ENCODE results near the gene CYBC1. TPM values are rescaled to one million over a fixed set of nuclear protein-coding genes. Genes with fewer than 3 reads are reported as not detected.

Gene CYBC1
- total RNA-seq, 1 donor from 2014 or later, result 268 TPM

DNA sequence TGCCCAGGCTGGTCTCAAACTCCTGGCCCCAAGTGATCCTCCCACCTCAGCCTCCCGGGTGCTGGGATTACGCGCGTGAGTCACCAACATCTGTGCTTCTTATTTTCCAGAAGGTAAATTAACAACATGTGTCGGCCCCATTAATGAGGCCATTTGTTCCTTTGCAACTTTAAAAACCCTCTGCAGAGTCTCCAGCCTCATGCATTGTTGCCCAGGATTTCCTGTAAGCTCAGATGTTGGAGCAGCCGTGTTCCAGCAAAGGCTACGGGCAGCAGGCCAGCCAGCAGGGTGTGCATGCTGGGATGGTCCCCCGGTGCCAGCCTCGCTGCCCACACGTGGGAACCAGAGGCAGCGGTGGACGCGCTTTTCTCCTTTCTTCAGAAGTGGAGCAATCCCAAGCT, 51.5 kb downstream of the CYBC1 start:
- H3K27ac Mint-ChIP-seq, result no peak overlapping the region
- H3K4me1 Mint-ChIP-seq, result peaks cover 13% of the 10 kb centered on the region
- DNase-seq, result no peak

DNA sequence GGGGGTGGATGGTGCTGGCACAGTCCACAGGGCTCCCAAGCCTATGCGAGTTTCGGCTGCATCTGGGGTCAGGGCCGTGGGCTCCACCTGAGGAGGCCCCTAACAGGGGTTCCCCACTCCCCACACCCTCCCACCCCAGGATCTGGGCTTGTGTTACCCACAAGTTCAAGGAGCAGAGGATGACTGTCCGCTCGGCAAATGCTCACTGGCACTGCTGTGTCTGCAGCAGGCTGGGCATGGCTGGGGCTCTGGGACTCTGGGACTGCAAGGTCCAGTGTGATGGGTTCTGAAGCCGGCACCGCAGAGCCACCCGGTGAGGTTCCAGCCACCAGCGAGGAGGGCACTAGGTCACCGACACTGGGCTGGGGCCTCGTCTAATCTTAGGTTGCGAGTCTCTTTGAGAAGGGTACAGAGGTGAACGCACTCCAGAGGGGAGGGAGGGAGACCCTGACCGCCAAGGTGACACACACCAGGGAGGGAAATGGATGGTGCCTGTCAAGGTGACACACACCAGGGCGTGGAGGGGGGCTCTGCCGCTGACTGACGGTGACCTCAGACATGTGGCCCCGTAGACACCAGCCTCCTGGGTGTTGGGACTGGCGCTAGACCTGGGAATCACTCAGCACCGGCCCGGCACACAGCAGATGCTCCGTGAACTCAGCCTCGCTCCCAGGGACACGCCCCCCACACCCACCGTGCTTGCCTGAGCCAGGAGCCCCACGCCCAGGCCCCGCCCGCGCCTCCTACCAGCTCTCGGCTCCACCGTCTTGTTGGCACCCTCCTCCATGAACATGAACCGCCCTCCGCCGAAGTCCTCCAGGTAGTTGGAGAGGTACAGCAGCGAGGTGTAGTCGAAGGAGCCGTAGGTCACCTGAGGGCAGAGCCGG, 52.9 kb downstream of the CYBC1 start:
- Mint-ChIP-seq H3K9me3 (no peaks in the 10 kb centered on the region), H3K36me3 (ENCODE audit: low read depth) (peaks cover 12% of the 10 kb centered on the region), H3K27ac (no peak overlapping the region)

More for the DNA sequence above, 51.5 kb downstream of the CYBC1 start:
- intact Hi-C loops (cut with micrococcal nuclease), result no loop called here
- Mint-ChIP-seq H3K27me3 (no peaks in the 10 kb centered on the region), H3K36me3 (ENCODE audit: low read depth) (peaks cover 21% of the 10 kb centered on the region), H3K9me3 (no peaks in the 10 kb centered on the region), H3K4me3 (no peak overlapping the region)

DNA sequence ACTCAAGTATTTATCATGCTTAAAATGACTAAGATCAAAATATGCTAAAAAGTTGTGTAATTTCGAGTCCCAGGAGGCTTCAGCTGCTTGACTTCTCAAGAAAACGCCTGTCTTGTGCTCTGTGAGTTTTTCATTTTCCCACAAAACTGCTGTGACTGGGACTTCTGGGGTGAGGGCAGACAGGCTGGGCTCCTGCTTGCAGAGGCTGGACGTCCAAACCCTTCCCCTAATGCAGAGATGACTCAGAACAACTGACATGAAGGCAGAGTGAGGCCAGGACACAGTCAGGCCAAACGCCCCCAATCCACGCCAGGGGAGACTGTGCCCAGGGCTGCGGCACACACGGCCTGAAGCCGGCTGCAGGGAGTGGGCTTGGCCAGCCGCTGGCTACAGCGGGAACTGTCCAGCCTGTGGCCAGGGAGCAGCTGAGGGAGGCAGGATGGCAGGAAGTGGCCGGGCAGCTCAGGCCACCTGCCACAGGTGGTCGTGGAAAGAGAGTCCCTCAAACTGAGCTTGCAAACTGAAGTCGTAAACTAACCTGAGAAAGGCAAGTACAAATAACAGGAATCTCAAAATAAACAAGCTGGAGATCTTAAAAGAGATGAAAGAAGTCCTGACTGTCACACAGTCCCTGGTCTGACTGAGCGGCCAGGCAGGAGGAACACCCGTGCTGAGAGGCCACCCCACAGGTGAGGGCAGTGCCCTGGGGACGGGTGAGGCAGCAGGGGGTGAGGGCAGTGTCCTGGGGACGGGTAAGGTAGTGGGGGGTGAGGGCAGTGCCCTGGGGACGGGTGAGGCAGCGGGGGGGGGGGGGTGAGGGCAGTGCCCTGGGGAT, 53.7 kb downstream of the CYBC1 start:
- H3K4me3 Mint-ChIP-seq, result no peak overlapping the region
- no peak overlapping the region for H3K27ac Mint-ChIP-seq
- H3K9me3 Mint-ChIP-seq, result no peaks in the 10 kb centered on the region
- peaks cover 11% of the 10 kb centered on the region for H3K36me3 Mint-ChIP-seq (ENCODE audit: low read depth)
- intact Hi-C loops (cut with micrococcal nuclease), result no loop called here
- no peaks in the 10 kb centered on the region for H3K27me3 Mint-ChIP-seq
- H3K4me1 Mint-ChIP-seq, result peaks cover 12% of the 10 kb centered on the region
- DNase-seq, result no peak

More for the DNA sequence above, 52.9 kb downstream of the CYBC1 start:
- Mint-ChIP-seq H3K4me3 (no peak overlapping the region), H3K27me3 (no peaks in the 10 kb centered on the region), H3K4me1 (peaks cover 12% of the 10 kb centered on the region)
- DNase-seq, result no peak
- intact Hi-C loops (cut with micrococcal nuclease), result no loop called here

DNA sequence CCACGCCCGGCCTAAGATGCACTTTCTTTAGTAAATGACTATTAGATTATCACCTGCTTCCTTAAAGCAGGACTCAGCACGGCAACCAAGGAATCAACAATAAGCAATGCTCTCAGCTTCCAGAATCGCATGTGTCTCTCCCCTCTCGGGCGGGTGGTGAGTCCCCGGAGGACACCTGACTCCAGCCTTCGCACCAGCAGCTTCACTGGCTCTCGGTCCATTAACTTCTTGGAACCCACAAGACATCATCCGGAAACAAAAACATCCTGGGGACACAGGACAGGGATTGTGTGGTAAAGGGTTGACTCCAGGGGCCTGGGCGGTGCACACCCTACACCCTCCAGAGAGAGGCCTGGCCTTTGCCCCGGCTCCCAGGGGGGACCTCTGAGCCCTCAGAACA, 56.3 kb downstream of the CYBC1 start:
- intact Hi-C loops (cut with micrococcal nuclease), result no loop called here
- Mint-ChIP-seq H3K4me3 (no peak overlapping the region), H3K9me3 (no peaks in the 10 kb centered on the region), H3K27ac (no peak overlapping the region), H3K27me3 (no peaks in the 10 kb centered on the region), H3K36me3 (ENCODE audit: low read depth) (peaks cover 5% of the 10 kb centered on the region), H3K4me1 (peaks cover 3% of the 10 kb centered on the region)
- no peak for DNase-seq

DNA sequence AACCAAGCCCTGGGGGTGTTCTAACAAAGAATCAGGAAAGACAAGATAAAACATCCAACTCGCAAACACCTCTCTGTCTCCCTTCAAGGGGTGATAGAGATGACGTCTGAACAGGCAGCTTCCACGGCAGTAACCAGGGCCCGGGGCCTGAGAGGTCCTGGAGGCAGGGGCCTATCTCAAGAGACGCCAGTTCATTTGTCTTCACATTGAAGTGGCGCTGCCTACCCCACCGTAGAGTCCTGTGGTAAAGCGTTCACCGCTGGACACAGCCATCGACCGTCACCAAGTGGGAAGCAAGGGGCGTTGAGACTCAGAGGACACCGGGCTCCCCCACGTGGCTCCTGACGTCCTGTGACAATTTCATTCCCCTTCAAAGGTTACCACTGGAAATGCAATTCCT, 57.6 kb downstream of the CYBC1 start:
- intact Hi-C loops (cut with micrococcal nuclease), result no loop called here
- no peak overlapping the region for H3K4me3 Mint-ChIP-seq

More for the DNA sequence above, 57.6 kb downstream of the CYBC1 start:
- no peaks in the 10 kb centered on the region for H3K9me3 Mint-ChIP-seq
- no peak overlapping the region for H3K27ac Mint-ChIP-seq
- H3K27me3 Mint-ChIP-seq, result no peaks in the 10 kb centered on the region
- no peak for DNase-seq
- peaks cover 5% of the 10 kb centered on the region for H3K36me3 Mint-ChIP-seq (ENCODE audit: low read depth)
- H3K4me1 Mint-ChIP-seq, result peaks cover 3% of the 10 kb centered on the region

Other genes starting within 250 kb of the CYBC1 start
- gene CCDC57, start 237.9 kb downstream of the CYBC1 start, total RNA-seq, result 56.0 and 58.4 TPM in 2 replicates
- gene SLC16A3, start 221.7 kb downstream of the CYBC1 start, total RNA-seq, result 162 and 171 TPM in 2 replicates
- gene CSNK1D, start 177.1 kb downstream of the CYBC1 start, total RNA-seq, result 137 and 146 TPM in 2 replicates
- gene CD7, start 133.1 kb downstream of the CYBC1 start, total RNA-seq, result 413 and 415 TPM in 2 replicates
- 4.3 and 4.6 TPM in 2 replicates for gene SECTM1, start 117.0 kb downstream of the CYBC1 start, total RNA-seq
- gene TEX19, start 91.5 kb downstream of the CYBC1 start, total RNA-seq, result 0.09 TPM in 2 replicates
- 0.14 TPM in 1 of 2 replicates, not detected in the other for gene UTS2R, start 79.0 kb downstream of the CYBC1 start, total RNA-seq
- gene HEXD, start 32.4 kb downstream of the CYBC1 start, total RNA-seq, result 33.1 and 36.0 TPM in 2 replicates
- gene OGFOD3, start 32.2 kb downstream of the CYBC1 start, total RNA-seq, result 26.7 and 33.0 TPM in 2 replicates
- gene NARF, start 8.0 kb upstream of the CYBC1 start, total RNA-seq, result 99.7 and 101 TPM in 2 replicates
- gene FOXK2, start 69.0 kb upstream of the CYBC1 start, total RNA-seq, result 92.6 and 97.4 TPM in 2 replicates
- gene WDR45B, start 197.7 kb upstream of the CYBC1 start, total RNA-seq, result 62.8 and 66.8 TPM in 2 replicates
- gene RAB40B, start 247.9 kb upstream of the CYBC1 start, total RNA-seq, result 4.9 and 5.4 TPM in 2 replicates

Measured in activated CD4-positive, alpha-beta T cell treated with anti-CD3 and anti-CD28 coated beads, Interleukin-2, amount 10 ng/mL, durations not matched to agents 24 days and 14 days (primary cell).